GM12864 (cell line): ENCODE data around the gene FMN1.

Source experiments
- DNase-seq: peaks from one replicate; pipeline ENCODE4 v3.0.0-alpha.2; 2011; ENCODE audit warnings: low read depth
- H3K4me3 ChIP-seq: 2 replicates; pipeline ENCODE4 v1.5.1; 2011; ENCODE audit warnings: mild to moderate bottlenecking, low read depth, low read length, control low read depth
- CTCF ChIP-seq: IDR thresholded peaks from 2 replicates; pipeline ENCODE4 v1.5.1; 2011; ENCODE audit warnings: low read depth, mild to moderate bottlenecking, moderate library complexity, low read length, control low read depth, inconsistent platforms; ENCODE audit errors: missing control alignments

FMN1 gene

GRCh38 chr15:32987067-32987466 is 207.4 kb downstream of the FMN1 start:
- no peak for DNase-seq
- no peak for TF ChIP-seq CTCF
- no peak overlapping the region for H3K4me3 ChIP-seq

GRCh38 chr15:32986147-32986546 is 208.4 kb downstream of the FMN1 start:
- no peak overlapping the region for H3K4me3 ChIP-seq
- no peak for DNase-seq
- TF ChIP-seq CTCF, result no peak

- DNase-seq, result no peak
- TF ChIP-seq CTCF, result no peak
Measured at GRCh38 chr15:32983679-32984078, 210.8 kb downstream of the FMN1 start.

GRCh38 chr15:32982001-32982400 is 212.5 kb downstream of the FMN1 start:
- H3K4me3 ChIP-seq, result no peak overlapping the region
- DNase-seq, result no peak
- TF ChIP-seq CTCF, result no peak

More at GRCh38 chr15:32983679-32984078, 210.8 kb downstream of the FMN1 start:
- H3K4me3 ChIP-seq, result no peak overlapping the region

GRCh38 chr15:32981536-32981935 is 213.0 kb downstream of the FMN1 start:
- TF ChIP-seq CTCF, result no peak
- H3K4me3 ChIP-seq, result no peak overlapping the region
- DNase-seq, result no peak

GRCh38 chr15:32979710-32980109 is 214.8 kb downstream of the FMN1 start:
- H3K4me3 ChIP-seq, result no peak overlapping the region
- no peak for TF ChIP-seq CTCF
- no peak for DNase-seq

- DNase-seq, result no peak
- no peak for TF ChIP-seq CTCF
- no peak overlapping the region for H3K4me3 ChIP-seq
Measured at GRCh38 chr15:32977506-32977905, 217.0 kb downstream of the FMN1 start.
